GM19452 (cell line): ENCODE data around the gene ANXA7.

Experiments used
- ATAC-seq: cut with Tn5 transposase; IDR thresholded peaks from one replicate; pipeline ENCODE4 v1.9.1; 2021; ENCODE audit not compliant: unreplicated experiment

ANXA7 gene

DNA sequence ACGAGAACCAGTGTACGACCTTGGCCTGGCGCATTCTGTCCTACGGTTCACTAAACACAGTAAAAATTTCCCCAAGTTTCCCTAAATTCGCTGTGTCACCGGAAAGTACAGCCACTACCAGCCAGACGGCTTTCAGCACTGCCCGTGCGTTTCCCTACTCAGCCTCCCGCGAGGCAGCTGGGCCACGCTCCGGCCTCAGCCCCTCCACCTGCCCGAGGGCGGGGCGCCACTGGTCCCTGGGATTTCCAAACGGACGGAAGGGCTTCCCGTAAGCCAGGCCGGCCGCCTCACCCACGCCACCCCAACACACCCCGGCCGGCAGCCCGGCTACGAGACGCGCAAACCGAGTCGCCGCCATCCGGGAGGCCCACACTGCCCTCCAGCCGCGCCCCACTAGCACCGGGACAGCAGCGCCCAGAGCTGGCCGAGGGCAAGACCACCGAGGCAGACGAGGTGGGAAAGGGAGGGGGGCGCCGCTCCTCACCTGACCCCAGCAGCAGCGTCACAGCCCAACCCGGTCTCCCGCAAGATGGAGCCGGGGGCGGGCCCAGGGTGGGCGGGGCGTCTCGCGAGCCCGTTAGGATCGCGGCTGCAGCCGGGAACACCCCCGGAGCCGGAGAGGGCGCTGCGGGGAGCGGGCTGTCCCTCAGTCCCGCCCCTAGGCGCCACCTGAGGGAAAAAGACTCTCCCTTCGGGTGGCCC, at the start of gene ANXA7:
TSS of gene ANXA7 (minus strand) at position 531 of the 702 bp plus-strand sequence. CDS start 13,202 bp downstream, outside the sequence.
- peak; percentile 92 for ATAC-seq

DNA sequence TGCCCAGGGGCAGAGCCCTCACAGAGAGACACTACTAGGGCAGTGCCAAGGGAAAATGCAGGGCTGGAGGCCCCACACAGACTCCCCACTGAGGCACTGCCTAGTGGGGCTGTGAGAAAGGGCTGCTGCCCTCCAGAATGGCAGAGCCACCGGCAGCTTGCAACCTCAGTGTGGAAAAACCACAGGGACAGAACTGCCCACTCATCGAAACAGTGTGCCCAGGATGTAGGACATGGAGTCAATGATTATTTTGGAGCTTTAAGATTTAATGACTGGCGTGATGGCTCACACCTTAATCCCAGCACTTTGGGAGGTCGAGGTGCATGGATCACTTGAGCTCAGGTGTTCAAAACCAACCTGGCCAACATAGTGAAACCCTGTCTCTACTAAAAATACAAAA, 47.0 kb upstream of the ANXA7 start:
- ATAC-seq, result no peak

- no peak for ATAC-seq
Measured at GRCh38 chr10:73459683-73460314, 45.9 kb upstream of the ANXA7 start.

- ATAC-seq, result no peak
Measured at GRCh38 chr10:73456187-73456890, 42.5 kb upstream of the ANXA7 start.

DNA sequence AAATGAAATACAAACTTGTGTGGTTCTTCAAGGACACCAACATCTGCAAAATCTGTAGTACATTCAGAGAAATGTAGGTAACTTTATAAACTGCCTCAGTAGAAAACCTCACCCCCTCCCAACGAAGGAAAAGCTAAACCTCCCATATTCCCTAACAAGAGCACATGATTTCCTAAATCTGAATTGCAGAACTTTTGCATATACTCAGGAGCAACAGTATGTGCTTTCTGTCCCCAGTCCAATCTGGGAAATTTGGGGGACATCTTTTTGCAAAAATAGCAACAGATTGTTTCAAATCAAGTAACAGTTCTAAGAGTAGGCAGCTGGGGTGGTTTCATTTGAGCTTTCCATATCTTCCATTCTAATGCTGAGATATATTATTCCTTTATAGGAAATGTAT, 35.3 kb upstream of the ANXA7 start:
- ATAC-seq, result no peak

DNA sequence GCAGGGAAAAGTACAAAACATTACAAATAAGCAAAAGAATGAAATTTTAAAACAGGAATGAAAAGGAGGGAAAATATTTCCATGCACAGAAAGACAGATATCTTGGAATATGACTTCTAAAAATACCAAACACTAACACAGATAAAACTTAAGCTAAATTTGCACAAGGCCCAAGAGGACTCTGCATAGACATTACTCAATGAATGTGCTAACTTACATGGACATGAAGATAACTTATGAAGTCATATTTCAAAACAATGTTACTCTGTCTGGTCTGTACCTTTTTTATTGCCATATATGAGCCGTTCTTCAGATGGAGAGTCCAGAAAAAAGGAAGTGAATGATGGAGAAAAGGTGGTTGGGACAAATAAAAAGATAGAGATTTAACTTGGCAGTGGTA, 34.5 kb upstream of the ANXA7 start:
- no peak for ATAC-seq

DNA sequence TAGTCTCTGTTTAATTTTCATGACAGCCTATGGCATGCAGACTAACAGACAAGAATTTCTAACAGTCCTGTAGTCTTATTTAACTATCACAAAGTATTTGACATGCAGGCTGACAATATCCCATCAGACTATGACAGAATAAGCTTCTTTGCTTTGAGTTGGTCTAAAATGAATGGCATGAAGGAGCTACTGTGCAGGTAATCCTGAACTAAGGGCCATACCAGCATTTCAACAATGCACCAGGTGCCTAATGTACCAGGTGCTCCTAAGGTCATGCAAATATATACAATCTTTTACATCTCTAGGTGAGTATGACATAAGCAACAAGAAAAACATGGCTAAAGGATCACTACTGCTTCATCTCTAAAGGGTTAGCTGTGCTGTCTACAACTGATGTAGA, 33.1 kb upstream of the ANXA7 start:
- ATAC-seq, result no peak

DNA sequence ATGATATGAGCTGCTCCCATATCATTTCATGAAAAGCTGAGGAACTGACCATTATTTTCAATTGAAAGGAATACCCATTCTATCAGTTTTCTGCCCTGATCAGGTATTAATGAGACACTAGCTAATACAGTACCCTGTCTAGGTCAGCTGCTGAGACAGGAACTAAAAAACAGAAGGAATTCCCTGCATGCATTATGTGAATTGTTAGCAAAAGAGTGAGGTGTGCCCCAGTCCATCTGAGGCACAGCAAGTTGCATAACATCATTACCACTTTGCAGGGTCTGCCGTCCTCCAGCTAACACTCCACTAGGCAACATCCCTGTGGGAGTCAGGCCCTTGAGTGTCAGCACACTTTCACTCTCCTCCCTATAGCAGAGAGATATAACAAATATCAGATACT, 30.6 kb upstream of the ANXA7 start:
- no peak for ATAC-seq

DNA sequence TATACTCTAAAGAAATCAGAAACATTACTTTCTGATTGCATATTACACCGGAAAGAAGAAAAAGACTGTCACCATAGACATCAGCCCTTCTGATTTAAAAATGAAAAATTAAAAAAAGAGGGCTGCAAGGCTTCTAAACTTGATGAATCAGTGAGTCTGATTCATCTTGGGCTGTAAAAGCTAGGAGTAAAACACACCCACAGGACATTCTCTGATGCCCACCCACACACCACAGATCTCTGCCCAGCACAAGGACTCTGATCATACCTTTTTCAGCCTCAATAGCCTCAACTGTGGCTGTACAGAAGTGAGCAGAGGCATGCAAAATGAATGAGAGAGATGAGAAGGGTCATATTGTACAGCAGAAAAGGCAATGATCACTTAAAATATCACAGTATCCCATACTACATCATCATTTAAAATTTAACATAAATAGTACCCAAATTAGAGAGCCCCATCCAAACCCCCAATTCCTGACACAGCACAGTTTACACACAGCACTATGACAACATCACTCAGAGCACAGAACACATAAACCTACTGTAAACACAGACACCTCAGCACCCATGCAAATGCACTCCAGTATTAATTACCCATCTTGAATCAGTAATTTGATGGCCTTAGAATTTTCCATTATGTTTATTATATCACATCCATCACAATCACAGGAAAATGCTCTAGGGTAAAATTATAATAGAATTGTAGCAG, 25.9 kb upstream of the ANXA7 start:
- no peak for ATAC-seq

DNA sequence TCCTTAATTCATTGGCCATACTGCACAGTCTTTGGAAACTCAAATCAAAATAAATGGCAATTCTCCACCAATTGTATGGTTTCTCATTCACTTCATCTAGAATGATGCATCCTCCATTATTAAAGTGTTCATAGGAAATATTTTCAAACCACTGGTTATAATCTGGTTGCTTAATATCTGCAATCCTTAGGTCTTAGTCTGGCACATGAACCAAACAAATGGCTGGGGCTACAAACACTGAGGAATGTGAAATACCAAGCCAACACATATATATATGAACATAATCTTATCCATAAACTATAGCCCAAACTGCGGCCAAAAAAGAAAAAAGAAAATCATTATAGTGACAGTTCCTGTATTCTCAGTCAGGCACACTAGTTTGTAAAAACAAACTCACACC, 25.2 kb upstream of the ANXA7 start:
- no peak for ATAC-seq

DNA sequence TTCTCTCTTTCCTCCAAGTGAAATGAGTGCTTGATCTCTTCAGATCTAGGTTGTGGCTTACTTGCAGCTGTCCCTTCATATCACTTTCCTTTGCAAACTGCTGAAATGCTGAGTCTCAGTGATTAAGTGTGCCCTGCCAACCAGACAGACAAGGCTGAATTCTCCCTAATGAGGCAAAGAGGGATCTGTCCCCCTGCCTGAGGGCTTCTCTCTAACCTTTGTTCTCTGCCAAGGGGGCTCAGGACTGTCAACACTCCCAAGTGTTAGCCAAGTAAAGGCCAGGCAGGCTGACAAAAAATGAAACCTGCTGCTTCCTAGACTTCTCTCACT, 19.6 kb upstream of the ANXA7 start, which contains the start of gene MSS51:
TSS of gene MSS51 (minus strand) at position 24 of the 330 bp plus-strand sequence. CDS start 5,277 bp downstream, outside the sequence.
- no peak for ATAC-seq

GRCh38 chr10:73432646-73433537, 19.0 kb upstream of the ANXA7 start:
- no peak for ATAC-seq

DNA sequence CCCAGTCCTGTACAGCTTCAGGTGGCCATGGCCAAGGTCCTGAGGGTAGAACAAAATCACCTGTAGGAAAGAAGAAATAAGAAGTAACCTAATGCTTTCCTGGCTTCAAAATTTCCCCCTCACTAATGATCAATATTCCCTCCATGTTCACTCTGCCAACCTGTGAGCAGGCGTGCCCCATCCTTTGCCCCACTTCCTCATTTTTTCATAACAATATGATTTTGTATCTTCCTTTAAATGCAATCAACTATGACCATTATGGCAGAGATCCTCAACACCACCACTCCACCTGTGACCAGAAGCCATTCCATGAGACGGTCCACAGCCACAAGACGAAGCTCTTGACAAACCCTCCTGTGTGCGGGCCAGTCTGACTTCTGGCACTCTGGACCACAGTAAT, 12.5 kb upstream of the ANXA7 start:
- no peak for ATAC-seq

DNA sequence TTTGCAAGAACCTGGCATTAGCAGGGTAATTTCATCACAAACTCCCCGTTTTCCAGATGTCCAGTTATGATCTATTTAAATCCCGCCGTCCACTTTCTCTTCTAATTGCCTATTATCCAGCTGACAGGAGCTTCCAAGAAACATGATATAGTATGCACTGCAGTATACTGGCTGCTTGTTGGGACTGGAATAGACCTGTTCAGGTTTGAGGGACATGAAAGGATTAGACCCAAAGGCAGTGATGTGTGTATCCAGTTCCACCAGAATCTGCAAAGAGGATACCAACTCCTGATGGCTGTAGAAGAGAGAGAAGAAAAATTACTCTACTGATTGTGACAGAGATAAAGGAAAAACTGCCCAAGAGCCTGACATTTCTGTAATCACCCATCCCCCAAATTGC, 10.6 kb upstream of the ANXA7 start:
- ATAC-seq, result no peak

DNA sequence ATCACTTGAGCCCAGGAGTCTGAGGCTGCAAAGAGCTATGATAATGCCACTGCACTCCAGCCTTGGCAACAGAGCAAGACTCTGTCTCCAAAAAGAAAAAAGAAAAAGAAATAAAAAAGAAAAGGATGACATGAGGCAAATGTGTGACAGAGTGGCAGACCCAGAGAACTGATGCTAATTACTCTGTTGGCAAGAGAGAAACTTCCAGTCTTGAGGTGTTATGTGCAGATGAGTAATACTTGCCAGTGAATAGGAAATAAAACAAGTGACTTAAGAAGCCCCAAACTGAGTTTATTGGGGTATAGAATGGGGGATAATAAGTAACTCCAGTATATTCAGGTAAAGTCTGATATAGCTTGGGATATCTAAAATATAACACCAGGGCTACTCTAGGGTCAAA, 9.5 kb upstream of the ANXA7 start:
- ATAC-seq, result no peak

DNA sequence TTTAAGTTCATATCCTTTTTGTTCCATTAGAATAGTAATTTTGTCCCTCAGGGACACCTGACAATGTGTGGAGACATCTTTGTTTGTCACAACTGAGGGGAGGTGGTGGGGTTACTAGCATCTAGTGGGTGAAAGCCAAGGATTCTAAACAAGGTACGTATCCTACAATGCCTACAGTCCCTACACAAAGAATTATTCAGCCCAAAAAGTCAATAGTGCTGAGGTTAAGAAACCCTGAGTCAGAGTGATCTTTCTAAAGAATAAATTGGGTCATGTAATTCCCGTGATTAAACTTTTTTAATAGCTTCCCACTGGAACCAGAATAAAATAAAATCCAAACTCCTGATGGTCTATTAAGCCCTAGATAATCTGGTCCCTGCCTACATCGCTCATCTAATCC, 2.7 kb upstream of the ANXA7 start:
- ATAC-seq, result no peak

DNA sequence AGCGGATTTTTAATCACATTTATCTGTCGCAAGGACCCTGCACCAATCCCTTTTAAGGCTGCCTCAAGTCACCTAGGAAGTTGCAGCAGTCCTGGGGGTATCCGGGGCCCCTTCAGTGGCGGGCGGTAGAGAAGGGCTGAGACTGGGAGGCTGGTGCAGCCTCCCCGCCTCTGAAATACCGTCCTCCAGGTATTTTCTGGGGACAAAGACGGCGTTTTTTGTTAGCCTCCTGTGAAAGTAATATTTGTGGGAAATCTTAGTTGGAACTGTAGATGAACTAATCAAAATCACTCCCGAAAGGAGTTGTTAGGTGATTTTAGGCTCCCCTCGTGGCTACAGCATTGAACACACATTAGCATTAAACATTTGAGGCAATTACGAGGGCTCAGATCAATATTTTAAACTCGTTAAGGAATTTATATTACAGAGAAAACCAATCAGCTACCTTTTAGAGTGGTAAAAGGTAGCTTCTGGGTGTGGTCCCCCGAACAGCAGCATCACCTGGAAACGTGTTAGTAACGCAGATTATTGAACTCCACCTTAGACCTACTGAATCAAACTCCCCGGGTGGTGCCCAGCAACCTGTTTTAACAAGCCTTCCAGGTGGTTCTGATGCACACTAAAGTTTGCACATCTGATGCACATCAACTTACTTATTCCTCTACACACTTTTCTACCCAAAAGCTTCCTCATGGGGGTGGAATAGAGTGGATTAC, 530 bp upstream of the ANXA7 start:
- no peak for ATAC-seq

DNA sequence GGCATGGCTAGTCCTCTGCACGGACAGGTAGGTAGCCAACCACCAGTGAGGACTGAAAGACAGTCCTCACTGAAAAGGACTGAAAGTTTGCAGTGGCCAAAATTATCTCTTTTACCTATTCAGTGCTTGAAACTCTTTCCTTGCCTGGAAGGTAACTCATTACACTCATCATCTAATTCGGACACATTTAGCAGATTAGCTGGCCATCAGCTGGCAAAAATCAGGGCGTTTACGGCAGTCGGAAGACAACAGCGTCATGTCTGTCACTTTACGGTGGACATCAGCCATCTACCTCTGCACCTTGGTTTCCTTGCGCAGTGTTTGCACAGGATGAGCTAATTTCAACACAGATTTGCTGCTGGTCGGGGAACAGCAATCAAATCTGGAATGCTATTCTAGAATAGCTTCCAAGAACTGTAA, 740 bp downstream of the ANXA7 start:
- ATAC-seq, result peak; percentile 31

DNA sequence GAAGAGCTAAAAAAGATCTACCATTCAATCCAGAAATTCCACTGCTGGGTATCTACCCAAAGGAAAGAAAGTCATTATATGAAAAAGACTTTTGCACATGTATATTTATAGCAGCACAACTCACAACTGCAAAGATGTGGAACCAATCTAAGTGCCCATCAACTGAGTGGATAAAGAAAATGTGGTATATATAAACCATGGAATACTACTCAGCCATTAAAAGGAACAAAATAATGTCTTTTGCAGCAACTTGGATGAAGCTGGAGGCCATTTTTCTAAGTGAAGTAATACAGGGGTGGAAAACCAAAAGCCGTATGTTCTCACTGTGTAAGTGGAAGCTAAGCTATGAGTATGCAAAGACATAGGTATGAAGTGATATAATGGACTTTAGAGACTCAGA, 3.0 kb downstream of the ANXA7 start:
- no peak for ATAC-seq

DNA sequence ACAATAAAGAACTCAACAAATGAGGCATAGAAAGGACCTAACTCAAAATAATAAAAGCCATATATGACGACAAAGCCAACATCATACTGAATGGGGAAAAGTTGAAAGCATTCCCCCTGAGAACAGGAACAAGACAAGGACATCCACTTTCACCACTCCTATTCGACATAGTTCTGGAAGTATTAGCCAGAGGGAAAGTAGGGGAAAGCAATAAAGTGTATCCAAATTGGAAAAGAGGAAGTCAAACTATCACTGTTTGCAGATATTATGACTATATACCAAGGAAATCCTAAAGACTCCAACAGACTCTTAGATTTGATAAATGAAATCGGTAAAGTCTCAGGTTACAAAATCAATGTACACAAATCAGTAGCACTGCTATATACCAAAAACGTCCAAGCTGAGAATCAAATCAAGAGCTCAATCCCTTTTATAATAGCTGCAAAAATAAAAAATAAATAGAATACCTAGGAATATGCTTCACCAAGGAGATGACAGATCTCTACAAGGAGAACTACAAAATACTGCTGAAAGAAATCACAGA, 4.8 kb downstream of the ANXA7 start:
- ATAC-seq, result no peak
